ENCODE data around the gene GOLGA8A.
"Not testable (repeated sequence)": the region's sequence is repeated elsewhere in the genome, so short reads cannot be mapped to it uniquely, and the experiment has no call there.

DNA sequence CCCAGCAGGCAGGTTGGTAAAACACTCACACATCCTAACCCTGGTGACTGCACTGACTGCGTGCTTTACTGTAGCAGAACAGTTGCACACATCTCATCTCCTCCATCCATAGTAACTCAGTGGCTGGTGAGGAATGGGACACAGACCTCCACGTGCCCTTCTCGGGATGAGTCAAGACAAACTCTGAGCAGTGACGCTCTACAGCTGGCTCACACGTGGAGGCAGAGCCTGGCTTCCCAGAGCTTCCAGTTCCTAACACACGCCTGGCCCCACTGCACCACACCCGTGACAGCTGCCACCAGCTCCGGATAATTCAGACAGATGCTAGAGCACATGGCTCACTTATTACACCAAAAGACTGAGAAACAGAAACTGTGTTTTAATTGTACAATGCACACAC, 7.0 kb downstream of the GOLGA8A start:
- TF ChIP-seq, protein P1, sequence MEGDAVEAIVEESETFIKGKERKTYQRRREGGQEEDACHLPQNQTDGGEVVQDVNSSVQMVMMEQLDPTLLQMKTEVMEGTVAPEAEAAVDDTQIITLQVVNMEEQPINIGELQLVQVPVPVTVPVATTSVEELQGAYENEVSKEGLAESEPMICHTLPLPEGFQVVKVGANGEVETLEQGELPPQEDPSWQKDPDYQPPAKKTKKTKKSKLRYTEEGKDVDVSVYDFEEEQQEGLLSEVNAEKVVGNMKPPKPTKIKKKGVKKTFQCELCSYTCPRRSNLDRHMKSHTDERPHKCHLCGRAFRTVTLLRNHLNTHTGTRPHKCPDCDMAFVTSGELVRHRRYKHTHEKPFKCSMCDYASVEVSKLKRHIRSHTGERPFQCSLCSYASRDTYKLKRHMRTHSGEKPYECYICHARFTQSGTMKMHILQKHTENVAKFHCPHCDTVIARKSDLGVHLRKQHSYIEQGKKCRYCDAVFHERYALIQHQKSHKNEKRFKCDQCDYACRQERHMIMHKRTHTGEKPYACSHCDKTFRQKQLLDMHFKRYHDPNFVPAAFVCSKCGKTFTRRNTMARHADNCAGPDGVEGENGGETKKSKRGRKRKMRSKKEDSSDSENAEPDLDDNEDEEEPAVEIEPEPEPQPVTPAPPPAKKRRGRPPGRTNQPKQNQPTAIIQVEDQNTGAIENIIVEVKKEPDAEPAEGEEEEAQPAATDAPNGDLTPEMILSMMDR (IDR thresholded peaks at IDR 0.05): not testable (repeated sequence)
- TF ChIP-seq ZFX (IDR thresholded peaks at IDR 0.05; ENCODE audit: borderline replicate concordance): not testable (repeated sequence)
